Ammon's horn (tissue), 1 donor: ENCODE data around the gene AOPEP.

ENCODE experiments used
- DNase-seq: peaks from one replicate; pipeline ENCODE4 v3.0.0-alpha.2; 2016; ENCODE audit warnings: low spot score

The AOPEP gene

DNA sequence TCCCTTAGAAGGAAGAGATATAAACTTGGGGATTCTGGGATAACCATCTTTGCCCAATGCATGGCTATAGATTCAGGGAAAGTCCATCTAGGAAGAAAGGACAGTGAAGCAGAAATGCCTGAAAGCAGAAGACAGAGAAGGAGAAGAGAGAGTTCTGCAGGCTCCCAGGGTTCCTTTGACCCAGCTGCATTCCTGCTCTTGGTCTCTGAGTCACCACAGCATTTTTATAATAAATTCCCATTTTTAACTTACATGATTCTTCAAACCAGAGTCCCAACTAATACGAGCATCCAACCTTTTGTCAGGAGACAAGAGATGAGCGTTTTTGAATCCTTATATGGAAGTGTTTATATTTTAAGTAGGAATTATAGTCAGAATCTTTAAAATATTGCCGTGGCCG lies 12.0 kb upstream of the AOPEP start:
- DNase-seq = no peak

DNA sequence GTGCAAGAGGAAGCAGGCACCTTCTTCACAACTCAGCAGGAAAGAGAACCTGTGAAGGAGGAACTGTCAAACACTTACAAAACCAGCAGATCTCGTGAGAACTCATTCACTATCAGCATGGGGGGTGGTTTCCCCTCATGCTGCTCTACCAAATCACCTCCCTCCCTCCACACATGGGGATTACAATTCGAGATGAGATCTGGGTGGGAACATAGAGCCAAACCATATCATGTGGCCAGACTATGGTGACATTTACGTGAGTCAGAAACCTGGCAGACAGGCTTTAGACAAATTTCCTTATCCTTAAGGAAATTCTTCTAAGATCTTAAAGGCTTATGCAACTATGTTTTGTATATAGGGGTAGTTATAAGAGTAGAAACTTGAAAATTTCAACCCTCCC lies 8.7 kb upstream of the AOPEP start:
- DNase-seq = no peak

DNA sequence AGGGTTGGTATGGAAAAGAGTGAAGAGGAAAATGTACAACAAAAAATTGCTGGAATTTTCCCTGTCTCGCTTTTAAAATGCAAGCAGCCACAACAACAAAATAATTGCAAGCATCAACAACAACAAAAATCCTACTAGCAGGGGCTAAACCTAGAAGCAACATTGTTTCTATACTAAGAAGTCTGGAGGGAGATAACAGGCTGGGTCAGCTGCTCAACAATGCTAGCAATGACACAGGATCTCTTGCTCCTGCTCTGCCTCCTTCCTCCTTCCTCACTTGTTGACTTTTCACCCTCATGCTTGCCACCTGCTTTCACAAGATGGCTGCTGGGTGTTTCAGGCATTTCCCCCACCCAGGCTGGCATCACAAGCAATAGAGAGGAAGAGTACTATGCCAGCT lies 7.6 kb upstream of the AOPEP start:
- no peak for DNase-seq

DNA sequence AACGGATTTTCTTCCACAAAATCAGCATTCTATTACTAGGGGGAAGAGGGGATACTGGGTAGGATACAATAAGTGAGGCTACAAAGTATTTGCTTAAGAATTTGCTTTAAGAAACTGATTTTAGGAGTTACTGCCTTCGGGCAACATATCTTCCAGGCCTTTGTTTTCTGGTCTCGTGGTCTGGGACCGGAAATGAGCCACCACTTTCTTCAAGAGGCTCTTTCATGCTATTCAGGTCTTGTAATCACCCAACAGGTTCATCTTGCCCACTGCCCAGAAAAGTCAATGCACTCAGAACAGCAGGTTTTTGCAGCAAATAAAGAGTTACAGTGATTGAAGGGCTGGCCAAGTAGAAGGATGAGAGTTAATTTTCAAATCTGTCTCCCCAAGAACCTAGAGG lies 6.6 kb upstream of the AOPEP start:
- no peak for DNase-seq

DNA sequence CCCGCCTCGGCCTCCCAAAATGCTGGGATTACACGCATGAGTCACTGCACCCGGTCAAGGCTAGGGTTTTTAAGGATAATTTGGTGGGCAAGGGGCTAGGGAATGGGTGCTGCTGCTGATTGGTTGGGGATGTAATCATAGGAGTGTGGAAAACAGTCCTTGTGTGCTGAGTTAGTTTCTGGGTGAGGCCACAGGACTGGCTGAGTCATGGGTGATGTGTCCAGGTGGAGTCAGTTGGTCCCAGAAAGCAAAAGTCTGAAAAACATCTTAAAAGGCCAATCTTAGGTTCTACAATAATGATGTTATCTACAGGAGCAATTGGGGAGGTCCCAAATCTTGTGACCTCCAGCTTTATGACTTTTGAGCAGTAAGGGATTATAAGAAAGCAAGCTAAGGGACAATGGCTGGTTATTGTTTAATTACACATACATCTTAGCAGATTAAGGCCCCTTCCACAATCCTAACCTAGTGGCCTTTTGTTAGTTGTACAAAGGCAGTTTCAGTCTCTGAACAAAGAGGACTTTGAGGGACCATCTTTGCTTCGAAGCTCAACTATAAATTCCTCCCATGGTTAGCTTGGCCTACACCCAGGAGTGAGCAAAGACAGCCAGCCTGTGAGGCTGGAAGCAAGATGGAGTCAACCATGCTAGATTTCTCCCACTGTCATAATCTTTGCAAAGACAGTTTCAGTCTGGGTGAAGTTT lies 5.5 kb upstream of the AOPEP start:
- DNase-seq = peak; percentile 39

DNA sequence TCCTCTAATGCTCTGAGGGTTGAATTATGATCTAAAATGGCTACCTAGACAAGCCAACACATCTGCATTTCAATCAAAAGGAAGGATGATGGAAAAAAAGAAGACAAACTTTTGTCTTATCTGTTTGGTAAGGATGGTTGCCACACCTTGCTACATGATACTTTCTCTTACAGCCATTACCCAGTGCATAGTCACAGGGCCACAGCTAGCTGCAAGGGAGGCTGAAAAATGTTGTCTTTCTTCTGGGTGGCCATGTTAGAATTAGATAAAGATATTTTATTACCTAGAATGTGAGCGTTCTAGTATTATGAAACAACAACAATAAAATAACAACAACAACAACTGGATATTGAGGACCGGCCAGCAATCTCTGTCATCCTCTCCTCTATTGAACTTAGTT lies 4.7 kb upstream of the AOPEP start:
- no peak for DNase-seq

DNA sequence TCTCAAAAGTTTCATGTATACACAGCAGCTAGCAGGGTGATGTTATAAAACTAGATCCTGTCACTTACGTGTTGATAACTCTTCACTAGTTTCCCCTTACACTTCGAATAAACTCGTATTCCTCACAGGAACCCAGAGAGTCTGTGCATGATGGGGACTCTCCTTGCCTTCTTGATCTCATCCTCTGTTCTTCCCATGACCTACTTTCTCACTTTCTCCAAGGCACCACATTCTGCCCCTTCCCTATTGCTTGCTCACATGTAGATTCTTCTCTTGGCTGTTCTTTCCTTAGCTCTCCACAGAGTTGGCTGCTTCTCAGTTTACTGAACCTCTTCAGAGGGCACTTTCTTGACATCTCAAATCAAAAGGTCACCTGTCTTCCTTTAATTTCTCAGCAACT lies 1.2 kb upstream of the AOPEP start:
- no peak for DNase-seq

DNA sequence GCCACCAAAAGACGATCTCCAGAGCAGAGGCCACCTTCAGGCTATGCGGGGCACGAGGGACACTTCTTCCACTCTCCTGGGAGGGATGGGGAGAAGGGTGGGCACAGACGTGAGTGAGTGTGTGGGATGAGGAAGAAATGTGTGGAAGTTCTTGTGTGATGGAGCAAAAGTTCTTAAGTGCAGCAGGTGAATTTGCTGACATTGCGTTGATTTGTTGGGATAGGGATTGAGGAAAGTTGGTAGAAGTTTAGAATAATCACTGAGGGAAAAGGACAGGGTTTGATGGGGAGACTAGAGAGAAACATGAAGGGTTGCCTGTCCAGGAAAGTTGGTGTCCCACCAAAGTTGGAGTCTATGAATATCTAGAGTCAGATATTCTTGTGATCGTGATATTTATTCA lies 2.2 kb downstream of the AOPEP start:
- DNase-seq = no peak

DNA sequence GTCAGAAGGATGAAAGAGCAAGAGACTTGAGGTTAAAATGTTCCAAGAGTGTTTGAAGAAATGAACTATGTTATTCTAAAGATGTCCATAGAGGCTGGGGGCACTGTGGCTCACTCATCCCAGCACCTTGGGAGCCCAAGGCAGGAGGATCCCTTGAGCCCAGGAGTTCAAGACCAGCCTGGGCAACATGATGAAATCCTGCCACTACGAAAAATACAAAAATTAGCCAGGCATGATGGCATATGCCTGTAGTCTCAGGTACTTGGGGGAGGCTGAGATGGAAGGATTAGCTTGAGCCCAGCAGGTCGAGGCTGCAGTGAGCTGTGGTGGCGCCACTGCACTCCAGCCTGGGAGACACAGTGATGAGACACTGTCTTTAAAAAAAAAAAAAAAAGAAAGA lies 2.7 kb downstream of the AOPEP start:
- no peak for DNase-seq

DNA sequence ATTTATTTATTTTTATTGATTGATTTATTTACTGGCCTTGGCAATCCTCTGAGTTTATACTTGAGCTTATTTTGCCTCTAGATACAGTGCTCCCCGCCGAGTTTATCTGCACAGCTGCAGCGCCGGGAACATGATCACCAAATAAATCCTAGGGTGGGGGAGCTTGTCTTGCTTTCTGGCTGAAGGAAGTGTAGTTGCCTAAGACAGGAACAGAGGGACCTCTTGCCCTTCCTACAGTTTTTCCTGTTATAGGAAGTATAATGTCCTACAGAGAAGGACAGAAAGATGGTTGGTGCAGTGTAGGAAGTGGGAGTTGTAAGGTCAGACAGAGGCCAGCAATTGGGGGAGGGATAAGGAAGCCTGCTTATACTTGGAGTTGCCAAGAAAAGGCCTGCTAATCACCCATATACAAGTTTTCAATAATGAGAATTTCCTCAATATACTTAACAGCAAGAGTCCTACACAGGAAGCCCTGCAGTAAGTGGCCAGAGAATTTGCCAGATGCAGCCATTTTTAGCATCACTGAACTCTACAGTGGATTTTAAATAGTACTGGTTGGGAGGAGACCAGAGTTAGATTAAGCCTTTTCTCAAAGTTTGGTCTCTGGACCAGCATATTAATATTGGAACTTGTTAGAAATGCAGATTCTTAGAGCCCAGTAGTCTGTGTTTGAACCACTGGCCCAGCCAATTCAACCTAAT lies 7.7 kb downstream of the AOPEP start:
- DNase-seq = no peak

DNA sequence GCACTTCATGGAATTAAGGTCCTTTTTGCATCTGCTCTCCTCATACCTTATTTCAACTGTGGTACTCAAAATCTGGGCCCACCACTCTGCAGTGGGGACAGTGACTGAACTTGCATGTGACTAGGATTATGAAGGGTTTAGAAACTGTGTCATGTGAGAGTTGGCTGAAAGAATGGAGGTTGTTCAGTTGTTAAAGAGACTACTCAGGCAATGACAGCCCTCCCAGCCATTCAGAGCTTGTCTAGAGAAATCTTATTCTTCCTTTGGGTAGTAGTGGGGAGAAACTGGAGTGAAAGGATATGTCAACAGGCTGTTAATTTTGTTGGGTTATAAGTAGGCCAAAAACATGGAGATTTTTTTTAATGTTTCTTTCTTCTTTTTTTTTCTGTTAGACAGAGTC lies 10.3 kb downstream of the AOPEP start:
- DNase-seq = no peak

DNA sequence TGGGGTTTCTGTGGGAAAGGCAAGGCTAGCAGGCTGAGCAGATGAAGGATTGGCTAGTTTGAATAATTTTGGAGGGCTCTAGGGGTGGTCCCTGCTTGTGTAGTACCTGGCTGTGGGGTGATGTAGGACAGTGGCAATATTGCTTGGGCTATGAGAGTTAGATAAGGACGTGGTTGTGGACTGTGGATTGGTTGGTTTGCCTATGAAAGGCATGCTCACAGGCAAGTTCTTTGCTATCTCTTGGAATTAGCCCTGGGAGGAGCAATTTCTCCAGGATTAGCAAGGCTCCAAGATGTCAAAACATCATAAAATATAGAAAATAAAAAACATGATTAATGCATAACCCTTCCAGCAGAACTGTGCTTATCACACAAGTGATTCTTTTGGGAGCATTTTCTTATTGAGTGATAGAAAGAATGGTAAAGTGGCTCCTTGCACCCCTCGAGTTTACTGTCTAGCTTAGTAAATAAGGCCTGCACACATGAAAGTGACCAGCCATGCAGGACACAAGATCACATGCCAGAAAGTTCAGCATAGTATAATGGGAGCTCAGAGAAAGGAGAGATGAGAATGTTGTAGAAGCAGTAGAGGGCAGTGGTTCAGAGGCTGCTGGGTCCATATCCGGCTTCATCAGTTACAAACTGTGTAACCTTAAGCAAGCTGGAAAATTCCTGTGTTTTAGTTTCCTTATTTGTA lies 13.8 kb downstream of the AOPEP start:
- peak; percentile 29 for DNase-seq

DNA sequence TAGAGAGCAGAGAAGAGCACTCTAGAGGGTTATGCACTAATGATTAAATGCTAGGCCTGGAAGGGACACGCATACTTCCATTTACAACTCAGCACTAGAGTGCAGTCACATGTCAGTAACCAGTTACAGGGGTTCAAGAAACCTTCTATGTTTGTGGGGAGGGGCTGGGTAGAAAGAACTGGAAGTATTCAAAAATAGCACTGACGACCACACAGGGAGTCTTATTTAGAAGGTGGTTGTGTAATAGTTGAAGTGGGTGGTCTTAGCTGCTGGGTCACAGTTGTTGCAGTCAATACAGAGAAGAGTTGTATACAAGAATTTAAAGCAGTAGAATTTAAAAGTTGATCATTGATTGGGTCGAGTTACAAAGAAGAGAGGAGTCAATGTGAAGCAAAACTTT lies 15.4 kb downstream of the AOPEP start:
- no peak for DNase-seq

DNA sequence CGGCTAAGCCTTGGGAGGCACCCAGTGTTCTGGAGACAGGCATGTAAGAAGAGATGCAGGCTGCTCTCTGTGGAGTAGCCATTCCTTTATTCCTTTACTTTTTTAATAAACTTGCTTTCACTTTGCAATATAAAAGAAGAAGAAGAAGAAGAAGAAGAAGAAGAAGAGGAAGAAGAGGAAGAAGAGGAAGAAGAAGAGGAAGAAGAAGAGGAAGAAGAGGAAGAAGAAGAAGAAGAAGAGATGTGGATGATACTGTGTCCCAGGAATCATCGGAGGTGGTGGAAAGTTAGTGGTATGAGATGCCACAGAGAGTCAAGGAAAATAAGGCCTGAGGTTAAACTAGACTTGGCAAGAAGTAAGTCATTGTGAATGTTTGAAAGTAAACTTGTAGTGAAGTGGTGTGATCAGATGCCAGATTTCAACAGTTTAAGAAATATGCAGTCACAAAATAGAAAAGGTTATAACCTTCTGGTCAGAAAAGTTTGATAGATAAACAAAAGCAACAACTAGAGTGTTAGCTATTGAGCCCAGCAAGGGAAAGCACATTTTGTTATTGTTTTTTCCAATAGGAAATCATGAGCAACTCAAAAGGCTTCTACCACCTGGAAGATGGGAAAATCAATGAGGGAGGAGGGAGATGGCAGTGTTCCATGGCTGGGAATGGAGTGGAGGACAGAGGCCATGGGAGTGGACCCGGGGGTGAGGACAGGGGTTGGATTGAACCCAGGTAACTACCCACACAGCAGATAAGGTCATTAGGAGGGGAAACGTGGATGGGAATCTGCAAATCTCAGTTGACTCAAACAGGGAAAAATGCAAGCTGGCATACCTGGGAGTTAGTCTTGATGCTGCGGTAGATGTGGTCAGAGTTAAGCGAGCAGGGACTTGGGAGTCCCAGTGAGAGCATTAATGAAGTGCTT lies 16.8 kb downstream of the AOPEP start:
- no peak for DNase-seq

DNA sequence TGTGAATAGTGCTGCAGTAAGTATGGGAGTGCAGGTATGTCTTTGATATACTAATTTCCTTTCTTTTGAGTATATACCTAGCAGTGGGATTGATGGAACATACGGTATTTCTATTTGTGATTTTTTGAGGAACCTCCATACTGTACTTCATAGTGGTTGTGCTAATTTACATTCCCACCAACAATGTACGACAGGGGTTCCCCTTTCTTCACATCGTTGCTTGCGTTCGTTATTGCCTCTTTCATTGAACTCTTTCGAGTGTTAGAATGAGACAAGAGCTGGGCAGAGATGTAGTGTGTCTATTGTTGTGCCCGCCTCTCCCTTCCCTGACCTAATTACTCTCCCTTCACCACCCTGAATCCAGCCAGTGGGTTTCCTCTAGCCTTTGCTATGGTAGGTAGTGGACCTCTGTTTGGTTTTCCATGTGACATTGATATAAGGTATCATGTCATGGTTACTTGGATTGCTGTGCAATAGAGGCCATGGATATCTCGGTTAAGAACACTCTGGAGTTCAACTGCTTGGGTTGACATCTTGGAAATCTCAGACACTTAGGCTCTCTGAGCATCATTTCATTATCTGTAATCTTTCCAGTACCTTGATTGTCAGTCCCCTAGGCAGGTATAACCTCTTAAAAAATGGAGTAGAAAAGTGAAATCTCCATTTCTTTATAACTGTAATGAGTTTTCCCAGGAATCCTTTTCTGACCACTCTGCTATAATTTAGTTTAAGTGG lies 19.5 kb downstream of the AOPEP start:
- no peak for DNase-seq

DNA sequence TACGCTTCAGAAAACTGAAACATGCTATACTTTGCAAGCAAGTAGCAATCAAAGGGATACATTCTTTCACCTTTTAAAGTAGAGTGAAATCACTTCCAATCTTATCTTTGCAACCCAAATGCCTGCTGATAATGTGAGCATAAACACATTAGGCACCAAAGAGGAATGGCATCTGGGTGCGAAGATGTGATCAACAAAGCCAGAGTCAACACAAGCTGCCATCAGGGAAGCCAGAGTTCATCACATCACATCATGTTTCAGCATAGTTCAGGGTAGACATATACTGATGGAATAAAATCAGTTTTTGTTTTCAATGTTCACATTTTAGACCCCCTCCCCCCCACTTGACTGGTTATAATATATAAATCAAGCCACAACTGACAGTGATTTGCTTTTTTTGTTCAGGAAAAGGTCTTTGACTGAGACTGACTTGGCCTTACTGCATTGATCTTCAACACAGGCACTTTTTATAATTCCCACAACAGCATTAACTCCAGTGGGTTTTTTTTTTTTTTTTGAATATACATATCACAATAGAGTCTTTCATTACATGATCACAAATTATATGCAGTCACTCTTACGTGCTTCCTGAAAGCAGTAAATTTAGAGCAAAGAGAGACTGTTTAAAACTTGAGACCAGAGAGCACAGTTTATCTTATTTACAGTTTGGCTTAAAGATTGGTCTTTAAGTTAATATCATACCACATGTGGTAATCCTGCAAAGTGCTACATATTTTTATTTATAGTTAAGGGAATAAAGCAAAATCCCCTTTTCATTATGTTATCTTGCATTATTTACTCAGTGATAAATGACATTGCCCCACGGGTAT lies 20.3 kb downstream of the AOPEP start:
- no peak for DNase-seq

DNA sequence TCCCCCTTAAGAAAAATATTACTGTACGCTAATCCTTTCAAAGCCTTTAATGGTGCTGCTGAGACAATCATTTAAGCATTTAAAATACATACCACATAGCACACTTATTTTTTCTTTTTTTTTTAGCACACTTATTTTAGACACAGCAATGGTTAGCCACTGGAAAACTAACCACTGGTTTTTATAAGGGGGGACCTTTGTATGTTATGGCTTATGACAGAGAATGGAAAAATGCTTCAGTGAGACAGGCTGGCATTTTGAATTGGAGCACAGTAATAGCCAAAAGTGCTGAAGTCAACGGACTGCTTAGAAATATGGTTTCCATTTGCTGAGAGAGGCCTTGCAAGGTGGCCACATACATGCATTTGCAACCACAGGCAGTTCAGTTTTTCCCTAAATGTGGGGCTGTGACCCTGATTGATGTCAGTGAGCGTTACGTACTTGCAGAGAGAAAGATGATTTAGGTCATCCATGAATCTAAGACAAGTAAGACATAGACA lies 28.5 kb downstream of the AOPEP start:
- no peak for DNase-seq

DNA sequence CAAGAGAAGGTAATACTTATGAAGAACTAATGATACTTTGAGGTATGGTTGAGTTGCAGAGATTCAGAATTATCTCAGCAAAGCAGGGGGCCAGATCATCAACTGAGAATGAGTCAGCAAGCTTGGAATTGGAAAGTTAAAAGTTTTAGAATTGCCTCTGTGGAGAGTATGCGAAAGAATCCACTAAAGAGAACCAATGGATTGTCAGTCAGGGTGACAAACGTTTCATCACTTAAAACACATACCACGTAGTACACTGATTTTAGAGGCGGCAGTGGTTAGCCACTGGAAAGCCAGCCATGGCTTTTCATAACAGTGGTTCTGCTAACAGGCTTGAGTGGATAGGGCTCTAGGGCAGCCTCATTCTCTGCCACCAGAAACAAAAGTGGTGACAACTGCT lies 30.7 kb downstream of the AOPEP start:
- DNase-seq = no peak

DNA sequence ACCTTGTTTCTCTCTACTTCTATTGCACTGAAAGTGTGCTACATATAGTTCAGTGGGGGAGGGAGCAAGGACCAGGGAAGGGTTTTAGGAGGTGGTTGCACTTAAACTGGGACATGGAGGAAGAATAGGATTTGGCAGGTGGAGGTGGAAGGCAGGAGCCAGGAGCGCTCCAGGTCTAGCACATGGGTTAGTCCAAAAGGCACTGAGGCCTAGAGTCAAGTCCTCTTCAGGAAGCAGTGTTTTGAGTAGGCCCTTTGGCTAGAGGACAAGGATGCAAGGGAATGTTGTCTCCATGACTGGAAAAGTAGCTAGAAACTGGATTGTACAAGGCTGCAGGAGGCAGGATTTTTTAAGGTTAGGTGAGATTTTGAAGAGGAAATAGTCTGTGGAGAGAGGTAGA lies 31.5 kb downstream of the AOPEP start:
- DNase-seq = no peak

DNA sequence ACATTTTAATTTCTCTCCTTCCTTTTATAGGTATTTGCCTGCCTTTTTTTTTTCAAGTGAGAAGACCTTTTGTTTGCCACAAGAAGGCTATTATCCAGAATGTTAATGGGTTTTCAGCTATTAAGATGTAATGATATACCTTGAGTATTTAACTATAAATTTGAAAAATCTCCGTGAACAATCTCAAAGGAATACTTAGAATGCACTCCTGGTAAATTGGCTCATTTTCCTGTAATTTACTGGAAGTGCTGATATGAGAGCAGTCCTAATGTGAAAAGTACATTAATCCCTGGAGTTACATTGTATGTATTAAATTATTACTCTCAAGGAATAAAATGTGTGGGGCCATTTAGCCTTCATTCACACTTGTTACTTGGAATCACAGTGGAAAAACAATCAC lies 32.4 kb downstream of the AOPEP start:
- no peak for DNase-seq

DNA sequence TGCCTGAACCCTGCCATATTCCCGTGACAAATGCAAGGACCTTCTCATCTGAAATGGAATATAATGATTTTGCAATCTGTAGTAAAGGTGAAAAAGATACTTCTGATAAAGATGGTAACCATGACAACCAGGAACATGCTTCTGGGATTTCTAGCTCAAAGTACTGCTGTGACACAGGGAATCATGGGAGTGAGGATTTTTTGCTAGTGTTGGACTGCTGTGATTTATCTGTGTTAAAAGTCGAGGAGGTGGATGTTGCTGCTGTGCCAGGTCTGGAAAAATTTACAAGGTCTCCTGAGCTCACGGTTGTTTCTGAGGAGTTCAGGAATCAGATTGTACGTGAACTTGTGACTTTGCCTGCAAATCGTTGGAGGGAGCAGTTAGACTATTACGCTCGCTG lies 33.5 kb downstream of the AOPEP start:
- DNase-seq = no peak
